Ascending aorta (tissue), 2 donors: ENCODE measurements around the gene SOCS1. TPM values are rescaled to one million over a fixed set of nuclear protein-coding genes. Genes with fewer than 3 reads are reported as not detected.

ENCODE experiments used
- DNase-seq, 2 donors: peaks; one replicate each; pipeline ENCODE4 v3.0.0-alpha.2; 2019; ENCODE audit warnings: low spot score in 2 of 2
- H3K27ac ChIP-seq, 2 donors: fragments of 200-600 bp; sonication (generic); one replicate each; pipeline ENCODE4 v1.5.1; 2016 to 2017; ENCODE audit warnings: mild to moderate bottlenecking in 1 of 2
- H3K27me3 ChIP-seq: fragments of 200-600 bp; sonication (generic); one replicate; pipeline ENCODE4 v1.5.1; 2017
- H3K36me3 ChIP-seq, 2 donors: fragments of 200-600 bp; sonication (generic); one replicate each; pipeline ENCODE4 v1.5.1; 2016
- H3K4me1 ChIP-seq, 2 donors: fragments of 200-600 bp; sonication (generic); one replicate each; pipeline ENCODE4 v1.5.1; 2016 to 2017; ENCODE audit warnings: mild to moderate bottlenecking in 1 of 2
- H3K4me3 ChIP-seq, 2 donors: fragments of 200-600 bp; sonication (generic); one replicate each; pipeline ENCODE4 v1.5.1; 2016 to 2017; ENCODE audit warnings: mild to moderate bottlenecking in 1 of 2
- H3K9me3 ChIP-seq, 2 donors: fragments of 200-600 bp; sonication (generic); one replicate each; pipeline ENCODE4 v1.5.1; 2016
- intact Hi-C: fragments of 100-400 bp; cut with DNase I; formaldehyde crosslinking; loops from one replicate; pipeline ENCODE4 v1.15.1; 2023
- total RNA-seq: library from RNA; depleted of rRNA; stranded (reverse); fragments of >200 nt; gene quantifications from one replicate; pipeline ENCODE4 v1.1.0, GENCODE V29; 2016
- TF ChIP-seq, protein P1 (sequence below), 3 experiments: fragments of 200-600 bp in 2 of 3; fragments of 450-650 bp in 1 of 3; sonication (generic) in 2 of 3; IDR thresholded peaks; one replicate each; pipeline ENCODE4 v1.5.1; 2016 to 2019; ENCODE audit warnings: antibody characterized with exemption in 3 of 3, mild to moderate bottlenecking in 1 of 3, moderate library complexity in 1 of 3

Gene SOCS1
- total RNA-seq, 1 donor from 2014 or later: 1.8 TPM

DNA sequence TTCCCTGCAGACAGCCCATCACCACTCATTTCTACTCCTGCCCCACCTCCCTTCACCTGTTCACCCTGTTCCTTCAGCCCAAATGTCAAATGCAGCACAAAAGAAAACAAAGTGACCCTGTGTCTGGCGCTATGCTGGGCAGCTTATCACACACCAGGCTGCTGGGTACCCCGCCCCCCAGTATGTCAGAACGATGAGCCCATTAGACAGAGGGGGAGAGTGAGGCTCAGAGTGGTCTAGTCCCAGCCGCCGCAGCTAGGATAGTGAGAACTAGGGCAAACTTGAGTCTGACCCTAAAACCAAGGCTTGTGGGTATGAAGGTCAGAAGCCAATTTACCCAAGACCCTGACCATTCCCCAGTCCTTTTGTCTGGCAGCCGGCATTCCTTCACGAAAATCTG is 9.1 kb upstream of the SOCS1 start:
- no peaks in the 10 kb centered on the region for H3K27me3 ChIP-seq
- intact Hi-C loops: no loop called here
- H3K36me3 ChIP-seq: no peaks in the 10 kb centered on the region
- no peak for DNase-seq
- H3K27ac ChIP-seq: no peak overlapping the region
- H3K9me3 ChIP-seq: no peaks in the 10 kb centered on the region
- no peaks in the 10 kb centered on the region for H3K4me1 ChIP-seq
- TF ChIP-seq, protein P1, sequence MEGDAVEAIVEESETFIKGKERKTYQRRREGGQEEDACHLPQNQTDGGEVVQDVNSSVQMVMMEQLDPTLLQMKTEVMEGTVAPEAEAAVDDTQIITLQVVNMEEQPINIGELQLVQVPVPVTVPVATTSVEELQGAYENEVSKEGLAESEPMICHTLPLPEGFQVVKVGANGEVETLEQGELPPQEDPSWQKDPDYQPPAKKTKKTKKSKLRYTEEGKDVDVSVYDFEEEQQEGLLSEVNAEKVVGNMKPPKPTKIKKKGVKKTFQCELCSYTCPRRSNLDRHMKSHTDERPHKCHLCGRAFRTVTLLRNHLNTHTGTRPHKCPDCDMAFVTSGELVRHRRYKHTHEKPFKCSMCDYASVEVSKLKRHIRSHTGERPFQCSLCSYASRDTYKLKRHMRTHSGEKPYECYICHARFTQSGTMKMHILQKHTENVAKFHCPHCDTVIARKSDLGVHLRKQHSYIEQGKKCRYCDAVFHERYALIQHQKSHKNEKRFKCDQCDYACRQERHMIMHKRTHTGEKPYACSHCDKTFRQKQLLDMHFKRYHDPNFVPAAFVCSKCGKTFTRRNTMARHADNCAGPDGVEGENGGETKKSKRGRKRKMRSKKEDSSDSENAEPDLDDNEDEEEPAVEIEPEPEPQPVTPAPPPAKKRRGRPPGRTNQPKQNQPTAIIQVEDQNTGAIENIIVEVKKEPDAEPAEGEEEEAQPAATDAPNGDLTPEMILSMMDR (IDR thresholded peaks at IDR 0.05): no peak
- H3K4me3 ChIP-seq: no peak overlapping the region

DNA sequence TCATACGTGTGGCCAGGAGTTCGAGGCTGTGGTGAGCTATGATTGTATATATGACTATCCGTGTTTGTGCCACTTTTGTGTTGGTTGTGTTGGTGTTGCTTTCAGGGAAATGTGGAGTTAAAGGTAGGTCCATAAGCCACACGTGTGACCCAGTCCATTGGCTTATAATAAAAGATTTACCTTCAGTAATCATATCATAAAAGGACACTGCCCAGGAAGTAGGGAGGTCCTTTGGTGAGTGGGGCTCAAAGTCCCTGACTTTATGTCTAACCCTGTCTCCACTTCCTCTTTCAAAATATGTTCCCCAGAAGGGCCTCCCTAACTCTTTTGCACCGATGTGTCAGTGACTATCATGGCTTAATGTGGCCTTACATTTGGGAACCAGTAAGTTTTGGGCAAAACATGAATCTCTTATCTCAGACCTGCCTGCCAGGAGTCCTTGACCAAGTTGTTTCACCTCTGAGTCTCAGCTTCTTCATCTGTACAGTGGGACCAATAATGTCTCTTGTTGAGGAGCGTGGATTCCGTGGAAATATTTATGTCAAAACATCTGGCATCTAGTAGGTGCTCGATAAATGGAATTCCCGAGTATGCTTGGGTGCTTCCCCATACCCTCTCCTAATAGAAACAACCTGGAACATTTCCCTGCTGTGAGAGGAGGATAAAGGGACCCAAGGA is 8.3 kb upstream of the SOCS1 start:
- H3K27ac ChIP-seq: no peak overlapping the region
- H3K9me3 ChIP-seq: no peaks in the 10 kb centered on the region
- H3K36me3 ChIP-seq: no peaks in the 10 kb centered on the region
- no peak overlapping the region for H3K4me3 ChIP-seq
- TF ChIP-seq, protein P1 (IDR thresholded peaks at IDR 0.05): no peak
- H3K4me1 ChIP-seq: peaks cover 0 to 1% of the 10 kb centered on the region in 2 donors
- DNase-seq: no peak
- H3K27me3 ChIP-seq: no peaks in the 10 kb centered on the region
- intact Hi-C loops: no loop called here

DNA sequence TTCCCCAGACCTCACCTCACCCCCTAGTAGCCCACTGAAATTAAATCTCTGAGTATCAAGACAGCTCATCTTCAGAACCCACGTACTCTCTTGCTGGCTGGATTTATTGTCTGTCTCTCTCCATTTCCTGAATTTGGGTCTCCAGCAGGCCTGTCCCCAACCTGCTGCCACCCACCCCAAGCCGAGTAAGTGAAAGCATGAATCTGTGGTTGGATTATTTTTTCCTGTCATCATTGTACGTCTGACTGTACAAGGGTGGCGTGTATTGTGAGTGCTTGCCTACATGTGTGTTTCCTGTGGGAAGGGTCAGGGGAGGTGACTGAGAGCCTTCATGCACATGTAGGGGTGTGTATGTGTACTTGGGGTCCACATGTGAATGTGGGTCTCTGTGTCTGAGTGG is 7.7 kb upstream of the SOCS1 start:
- TF ChIP-seq, protein P1 (IDR thresholded peaks at IDR 0.05): no peak
- intact Hi-C loops: no loop called here

DNA sequence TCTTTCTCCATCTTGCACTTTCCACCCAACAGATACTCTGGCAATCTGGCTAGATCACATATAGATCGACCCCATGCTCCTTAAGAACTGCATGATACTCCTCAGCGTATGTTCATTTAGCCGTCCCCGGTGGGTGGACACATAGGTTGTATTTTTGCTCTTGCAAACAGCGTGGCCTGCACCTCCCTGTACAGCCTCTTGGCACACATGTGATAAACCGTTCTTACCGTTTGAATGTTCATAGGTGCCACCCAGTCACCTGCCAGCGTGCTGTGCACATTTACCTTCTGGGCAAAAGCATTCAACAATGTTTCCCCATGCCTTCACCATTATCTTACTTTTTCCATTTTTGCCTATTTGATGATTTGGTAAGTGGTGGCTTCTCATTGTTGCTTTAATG is 6.9 kb upstream of the SOCS1 start:
- TF ChIP-seq, protein P1 (IDR thresholded peaks at IDR 0.05): no peak
- intact Hi-C loops: no loop called here
- Histone ChIP-seq H3K36me3 (no peaks in the 10 kb centered on the region), H3K4me1 (peaks cover 3 to 10% of the 10 kb centered on the region in 2 donors), H3K9me3 (no peaks in the 10 kb centered on the region), H3K27me3 (no peaks in the 10 kb centered on the region), H3K27ac (no peak overlapping the region), H3K4me3 (no peak overlapping the region)
- no peak for DNase-seq

More for the DNA sequence above, 7.7 kb upstream of the SOCS1 start:
- no peaks in the 10 kb centered on the region for H3K36me3 ChIP-seq
- no peak overlapping the region for H3K27ac ChIP-seq
- no peaks in the 10 kb centered on the region for H3K9me3 ChIP-seq
- H3K4me1 ChIP-seq: peaks cover 0 to 7% of the 10 kb centered on the region in 2 donors
- no peaks in the 10 kb centered on the region for H3K27me3 ChIP-seq
- no peak for DNase-seq
- no peak overlapping the region for H3K4me3 ChIP-seq

DNA sequence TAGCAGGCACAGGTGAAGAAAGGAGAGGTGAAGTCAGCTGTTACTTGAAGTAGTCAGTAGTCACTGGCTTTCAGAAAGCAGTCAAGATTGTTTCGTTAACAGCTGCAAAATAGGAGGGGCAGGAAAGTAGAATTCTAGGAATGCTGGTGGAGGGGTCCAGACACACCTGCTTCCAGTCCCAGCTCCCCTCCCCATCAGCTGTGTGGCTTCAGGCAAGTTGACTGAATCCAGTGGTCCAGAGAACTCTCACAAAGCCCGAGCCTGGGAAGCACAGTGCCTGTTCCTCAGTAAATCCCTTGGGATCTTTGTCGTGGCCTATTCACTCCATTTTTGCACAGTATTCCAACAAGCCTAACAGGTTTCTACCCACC is 4.6 kb upstream of the SOCS1 start:
- Histone ChIP-seq H3K27ac (no peak overlapping the region), H3K4me3 (no peak overlapping the region), H3K4me1 (peaks cover 3 to 16% of the 10 kb centered on the region in 2 donors), H3K9me3 (no peaks in the 10 kb centered on the region), H3K36me3 (no peaks in the 10 kb centered on the region), H3K27me3 (no peaks in the 10 kb centered on the region)
- intact Hi-C loops: no loop called here
- no peak for DNase-seq
- TF ChIP-seq, protein P1 (IDR thresholded peaks at IDR 0.05): no peak
